ENCODE data around the gene PRKN.

The PRKN gene

DNA sequence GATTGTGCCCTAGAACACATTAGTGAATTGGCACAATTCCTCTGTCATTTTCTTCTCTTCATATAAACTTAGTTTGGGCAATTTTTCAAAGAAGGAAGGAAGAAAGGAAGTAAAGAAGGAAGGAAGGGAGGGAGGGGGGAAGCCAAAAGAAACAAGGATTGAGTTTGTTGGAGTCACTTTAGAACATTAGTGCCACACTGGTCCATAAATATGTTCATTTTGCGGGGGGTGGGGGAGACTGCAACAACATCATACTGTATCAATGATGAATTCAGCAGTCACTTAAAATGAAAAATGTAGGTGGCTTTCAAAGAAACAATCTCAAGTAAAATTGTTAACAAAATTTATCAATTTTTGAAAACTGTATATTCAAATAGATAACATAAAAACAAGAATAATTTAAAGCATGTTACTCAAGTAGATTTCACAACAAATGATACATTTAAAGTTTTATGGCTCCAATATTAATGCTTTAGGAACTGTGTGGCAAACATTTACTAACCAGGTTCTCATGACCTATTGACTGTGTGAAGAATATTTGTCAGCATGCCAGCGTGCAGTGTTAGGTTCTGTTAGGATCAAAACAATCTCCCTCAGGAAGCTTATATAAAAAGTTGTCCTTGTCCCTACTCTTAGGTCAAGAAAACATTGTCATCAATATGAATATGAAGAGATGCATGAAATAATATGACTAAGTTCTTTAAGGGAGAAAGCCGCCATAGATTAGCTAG is 1245.6 kb downstream of the PRKN start:
- no peak for DNase-seq (ENCODE audit: low read depth in 1 of 2, low spot score in 1 of 2)

DNA sequence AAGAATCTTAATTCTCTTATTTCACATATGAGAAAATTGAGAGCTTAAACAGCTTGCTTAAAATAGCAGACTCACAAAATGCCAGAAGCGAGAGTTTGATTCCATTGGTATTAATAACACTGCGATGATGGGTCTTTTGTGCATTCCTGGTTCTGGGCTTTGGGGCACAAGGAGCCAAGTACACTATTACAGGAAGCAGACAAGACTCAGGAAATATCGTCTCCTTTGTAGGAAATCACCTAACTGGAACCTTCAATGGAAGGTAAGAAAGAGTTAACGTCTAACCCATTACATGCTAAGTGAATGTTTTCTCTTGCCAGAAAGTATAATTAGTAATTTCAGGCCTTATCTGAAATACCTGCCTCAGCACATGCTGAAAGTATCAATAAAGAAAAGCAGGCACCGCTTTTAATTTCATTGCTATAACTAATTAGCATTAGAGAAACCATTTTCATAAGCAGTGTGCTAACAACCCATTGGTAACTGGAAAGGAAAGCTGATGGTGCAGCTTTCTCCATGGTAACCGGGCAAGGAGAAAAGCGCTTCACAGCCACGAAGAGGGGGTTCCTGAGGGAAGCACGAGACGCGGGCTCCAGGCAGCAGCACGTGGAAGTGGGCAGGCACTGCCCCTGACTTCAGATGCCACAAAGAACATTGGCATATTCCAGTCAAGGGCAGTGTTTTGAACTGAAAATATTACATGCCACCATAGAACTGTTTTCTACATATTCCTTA is 1247.0 kb downstream of the PRKN start:
- DNase-seq (ENCODE audit: low read depth in 1 of 2, low spot score in 1 of 2), result no peak

DNA sequence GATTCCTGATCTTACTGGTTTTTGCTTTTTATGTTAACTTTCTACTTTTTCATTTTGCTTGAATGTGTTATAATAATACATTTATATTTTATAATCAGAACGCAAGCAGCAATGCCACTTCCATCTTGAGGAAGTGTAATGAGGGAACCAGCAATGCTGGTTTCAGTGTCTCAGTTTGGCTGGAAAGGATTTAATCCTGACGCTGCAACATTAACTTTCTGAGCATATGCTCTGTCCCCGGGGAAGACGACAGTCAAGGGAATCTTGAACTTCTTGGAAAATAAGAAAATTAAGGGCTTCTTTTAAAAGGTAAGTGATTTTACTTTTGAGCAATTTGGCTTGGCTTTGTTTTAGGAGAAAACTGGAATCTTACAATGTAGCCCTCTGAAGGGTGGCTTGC is 1248.2 kb downstream of the PRKN start:
- no peak for DNase-seq (ENCODE audit: low read depth in 1 of 2, low spot score in 1 of 2)

DNA sequence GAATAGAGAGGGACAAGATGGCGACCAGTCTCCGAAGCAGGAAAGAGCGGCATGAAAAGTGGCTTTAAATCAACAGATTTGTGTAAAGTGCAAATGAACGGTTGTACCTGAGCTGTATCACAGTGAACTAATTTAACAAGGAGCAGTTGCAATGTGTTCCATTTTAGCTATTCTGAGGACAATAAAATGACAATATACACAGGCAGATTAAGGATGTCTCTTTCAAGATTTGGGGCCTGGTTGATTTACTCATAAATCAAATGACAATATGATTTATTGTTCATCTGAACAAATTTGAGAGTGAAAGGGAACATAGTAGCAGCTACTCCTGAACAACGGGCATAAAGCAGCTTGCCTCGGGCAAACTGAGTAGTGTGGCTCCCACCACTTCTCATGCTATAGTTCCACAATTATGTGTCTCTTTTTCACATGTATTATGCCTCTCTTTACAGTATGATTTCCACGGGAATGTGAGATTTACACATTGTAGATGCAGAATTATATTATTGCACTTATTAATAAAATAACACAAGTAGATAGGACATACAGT is 1249.6 kb downstream of the PRKN start:
- DNase-seq (ENCODE audit: low read depth in 1 of 2, low spot score in 1 of 2), result no peak

DNA sequence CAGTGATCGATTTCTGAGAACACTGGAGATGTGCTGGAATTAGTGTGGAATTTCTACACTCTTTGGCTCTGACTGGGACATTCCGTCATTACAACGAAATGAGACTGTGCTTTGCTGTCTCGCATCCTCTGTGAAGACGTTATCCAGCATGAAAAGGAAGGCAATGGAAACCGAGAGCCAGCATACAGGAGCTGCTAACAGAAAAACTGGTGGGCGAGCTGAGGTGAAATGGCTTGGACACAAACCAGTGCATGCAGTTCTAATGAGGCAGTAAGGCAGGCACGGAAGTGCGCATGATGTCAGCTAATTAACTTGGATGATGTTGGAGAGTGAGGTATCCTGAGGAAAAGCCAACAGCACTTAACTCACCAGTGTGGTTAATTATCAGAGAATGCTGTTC is 1250.9 kb downstream of the PRKN start:
- DNase-seq (ENCODE audit: low read depth in 1 of 2, low spot score in 1 of 2), result no peak

DNA sequence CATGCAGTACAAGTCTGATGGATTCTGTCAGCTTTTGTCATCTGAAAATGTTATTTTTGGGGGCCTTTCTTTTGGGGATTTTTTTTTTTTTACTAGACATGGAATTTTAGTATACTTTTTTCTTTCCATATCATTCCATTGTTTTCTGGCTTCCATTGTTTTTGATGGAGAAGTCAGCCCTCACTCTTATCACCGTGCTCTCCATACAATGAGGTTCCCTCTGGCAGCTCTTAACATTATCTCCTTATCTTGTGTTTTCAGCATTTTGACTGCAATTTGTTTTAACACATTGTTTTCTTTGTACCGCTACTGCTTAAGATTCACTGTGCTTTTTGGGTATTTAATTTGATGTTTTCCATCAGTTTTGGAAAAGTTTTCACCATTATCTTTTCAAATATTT is 1262.2 kb downstream of the PRKN start:
- no peak for DNase-seq (ENCODE audit: low read depth in 1 of 2, low spot score in 1 of 2)

DNA sequence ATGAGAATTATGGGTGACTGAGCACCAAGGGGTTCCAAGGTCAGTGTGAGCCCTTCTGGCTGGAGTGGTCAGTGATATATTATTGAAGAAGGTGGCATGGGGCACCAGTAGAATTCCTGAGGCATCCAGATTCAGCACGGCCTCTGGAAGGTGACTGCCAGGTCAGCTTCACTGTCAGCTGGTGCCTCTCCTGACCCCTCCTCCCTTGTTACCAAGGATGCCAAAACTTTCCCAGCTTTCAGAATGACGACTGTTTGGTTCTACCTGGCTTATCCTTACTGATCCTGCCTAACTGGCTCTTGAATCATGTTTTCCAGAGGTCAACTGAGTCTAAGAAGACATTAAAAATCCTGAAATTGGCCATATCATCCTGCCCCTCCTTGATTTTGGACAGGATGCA is 1264.5 kb downstream of the PRKN start:
- DNase-seq (ENCODE audit: low read depth in 1 of 2, low spot score in 1 of 2), result no peak

DNA sequence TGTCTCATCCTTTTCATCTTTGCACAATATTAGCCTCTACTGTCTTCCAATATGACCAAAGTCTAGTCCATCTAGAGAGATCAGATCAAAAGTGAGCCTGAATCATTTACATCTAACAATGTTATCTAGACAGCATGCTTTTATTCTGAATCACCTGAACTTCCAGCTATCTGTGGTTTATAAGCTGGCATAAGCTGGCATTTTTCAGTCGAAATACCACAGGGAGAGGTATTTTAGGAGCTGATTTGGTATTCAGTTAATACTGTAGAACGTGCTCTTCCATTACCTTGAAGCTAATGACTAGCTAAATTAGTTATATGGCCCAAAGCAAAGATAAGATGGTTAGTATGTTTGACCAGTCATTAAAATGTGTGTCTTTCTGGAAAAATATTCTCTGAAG is 1265.4 kb downstream of the PRKN start:
- DNase-seq (ENCODE audit: low read depth in 1 of 2, low spot score in 1 of 2), result no peak

DNA sequence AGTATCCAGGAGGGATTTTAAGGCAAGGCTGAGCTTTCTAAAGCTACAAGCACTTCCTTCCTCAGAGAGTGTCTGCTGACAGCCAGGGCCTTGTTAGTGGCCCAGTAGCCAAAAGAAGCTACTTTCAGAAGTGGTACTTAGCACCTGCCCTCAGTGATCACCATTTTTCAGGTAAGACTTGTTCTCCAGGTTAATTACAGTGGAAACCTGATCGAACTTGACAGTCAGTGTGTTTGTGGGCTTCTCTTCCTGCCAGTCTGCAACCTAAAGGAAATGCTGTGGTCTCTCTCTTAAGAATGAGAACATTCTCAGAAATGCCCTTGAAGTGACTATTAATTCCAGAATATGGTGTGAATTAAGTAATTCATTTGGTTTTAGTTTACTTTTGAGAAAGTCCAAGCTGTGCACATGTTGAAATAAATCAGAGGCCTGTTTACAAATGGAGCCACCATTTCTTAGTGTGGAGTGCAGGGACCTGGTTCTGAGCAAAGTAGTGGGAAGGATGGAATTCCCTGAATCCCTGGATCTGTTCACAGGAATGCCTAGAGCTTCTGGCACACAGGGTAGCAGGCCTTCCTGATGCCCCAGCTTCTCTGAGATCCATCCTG is 1268.5 kb downstream of the PRKN start:
- no peak for DNase-seq (ENCODE audit: low read depth in 1 of 2, low spot score in 1 of 2)

DNA sequence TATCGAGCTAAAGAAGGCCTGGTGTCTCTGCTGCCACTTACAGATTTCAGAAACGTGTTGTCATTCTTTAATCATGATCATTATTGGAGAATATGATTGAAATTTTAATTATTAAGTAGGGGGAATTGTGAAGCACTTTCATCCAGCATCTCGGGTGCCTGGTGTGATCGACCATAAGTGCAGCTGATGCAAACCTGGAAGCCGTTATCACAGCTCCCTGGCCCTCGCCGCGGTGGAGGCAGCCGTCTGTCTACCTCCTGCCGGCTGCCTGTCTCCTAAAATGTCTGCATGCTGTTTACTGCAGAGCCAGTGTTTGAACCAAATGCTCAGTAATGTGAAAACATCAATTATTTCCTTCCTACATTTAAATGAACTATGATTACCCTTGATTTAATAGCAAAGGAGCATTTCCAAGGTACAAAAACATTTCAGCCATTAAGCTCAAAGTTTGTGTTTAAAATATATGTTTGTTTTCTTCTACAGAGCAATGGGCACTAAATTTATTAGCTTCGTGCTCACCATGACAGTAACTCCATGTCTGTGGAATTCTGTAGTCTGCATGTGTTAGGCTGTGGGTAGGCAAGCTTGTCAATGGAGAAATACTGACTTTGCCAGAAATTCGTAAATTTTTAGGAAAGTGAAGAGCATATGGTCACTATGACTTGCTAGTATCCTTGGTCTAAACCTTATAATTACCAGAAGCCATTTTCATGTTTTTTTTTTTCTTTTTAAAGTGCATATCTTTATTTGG is 1269.2 kb downstream of the PRKN start:
- no peak for DNase-seq (ENCODE audit: low read depth in 1 of 2, low spot score in 1 of 2)

DNA sequence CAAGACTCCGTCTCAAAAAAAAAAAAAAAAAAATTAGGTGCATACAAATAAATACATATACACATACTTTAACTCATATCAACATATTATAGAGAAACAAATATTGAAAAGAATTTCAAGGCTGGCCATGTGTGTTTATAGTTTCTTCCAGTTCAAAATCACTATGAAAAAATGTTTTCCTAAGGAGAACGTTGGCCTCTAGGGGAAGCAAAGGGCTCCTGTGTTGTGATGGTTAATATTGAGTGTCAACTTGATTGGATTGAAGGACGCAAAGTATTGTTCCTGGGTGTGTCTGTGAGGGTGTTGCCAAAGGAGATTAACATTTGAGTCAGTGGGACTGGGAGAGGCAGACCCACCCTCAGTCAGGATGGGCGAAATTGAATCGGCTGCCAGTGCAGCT is 1271.7 kb downstream of the PRKN start:
- DNase-seq (ENCODE audit: low read depth in 1 of 2, low spot score in 1 of 2), result no peak

DNA sequence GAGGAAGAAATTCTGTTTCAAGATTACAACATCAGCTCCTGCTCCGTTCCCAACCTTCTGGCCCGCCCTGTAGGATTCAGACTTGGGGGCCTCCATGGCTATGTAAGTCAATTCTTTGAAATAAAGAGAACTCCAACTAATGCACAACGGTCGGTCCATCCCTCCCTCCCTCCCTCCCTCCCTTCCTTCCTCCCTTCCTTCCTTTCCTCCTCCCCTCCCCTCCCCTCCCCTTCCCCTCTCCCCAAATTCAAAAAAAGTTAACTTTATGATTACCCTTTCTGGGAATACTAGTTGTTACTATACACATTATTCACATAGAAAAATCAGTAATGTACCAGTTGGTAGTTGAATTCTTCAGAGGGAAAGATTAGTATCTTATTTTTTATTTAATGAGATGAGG is 1274.0 kb downstream of the PRKN start:
- no peak for DNase-seq (ENCODE audit: low read depth in 1 of 2, low spot score in 1 of 2)

DNA sequence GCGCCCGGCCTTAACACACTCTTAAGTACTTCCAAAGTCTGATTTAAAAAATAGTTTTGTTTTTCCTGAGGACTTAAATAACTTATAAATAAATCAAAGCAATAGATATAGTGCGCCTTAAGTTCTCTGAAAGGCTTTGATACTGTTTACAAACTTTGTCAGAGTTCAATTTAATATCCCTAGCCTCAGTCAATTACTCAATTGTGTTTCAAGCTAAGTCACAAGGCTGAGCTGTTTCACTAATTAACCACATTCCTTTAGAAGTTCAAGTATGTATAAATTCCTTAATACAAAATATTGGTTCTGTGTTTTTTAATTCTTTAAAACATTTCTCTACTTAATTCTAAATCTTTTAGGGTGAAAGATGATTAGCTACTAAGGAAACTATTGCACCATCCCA is 1275.3 kb downstream of the PRKN start:
- no peak for DNase-seq (ENCODE audit: low read depth in 1 of 2, low spot score in 1 of 2)

DNA sequence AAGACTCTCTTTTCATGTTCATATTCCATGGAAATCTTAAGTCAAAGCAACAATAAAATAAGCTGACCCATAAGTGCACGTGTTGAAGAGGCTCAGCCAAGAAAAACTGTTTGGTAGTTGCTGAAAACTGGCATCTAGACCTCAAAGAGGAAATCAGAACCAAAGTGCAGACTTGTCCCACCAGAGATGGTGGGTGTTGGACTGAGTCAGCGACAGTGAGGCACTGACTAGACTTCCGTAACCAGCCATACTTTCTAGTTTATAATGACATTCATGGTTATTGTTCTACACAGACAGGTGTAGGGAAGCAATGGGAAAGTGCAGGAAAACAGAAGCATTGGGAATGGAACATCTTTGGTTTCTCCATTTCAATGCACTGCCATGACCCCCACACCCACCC is 1278.0 kb downstream of the PRKN start:
- no peak for DNase-seq (ENCODE audit: low read depth in 1 of 2, low spot score in 1 of 2)

DNA sequence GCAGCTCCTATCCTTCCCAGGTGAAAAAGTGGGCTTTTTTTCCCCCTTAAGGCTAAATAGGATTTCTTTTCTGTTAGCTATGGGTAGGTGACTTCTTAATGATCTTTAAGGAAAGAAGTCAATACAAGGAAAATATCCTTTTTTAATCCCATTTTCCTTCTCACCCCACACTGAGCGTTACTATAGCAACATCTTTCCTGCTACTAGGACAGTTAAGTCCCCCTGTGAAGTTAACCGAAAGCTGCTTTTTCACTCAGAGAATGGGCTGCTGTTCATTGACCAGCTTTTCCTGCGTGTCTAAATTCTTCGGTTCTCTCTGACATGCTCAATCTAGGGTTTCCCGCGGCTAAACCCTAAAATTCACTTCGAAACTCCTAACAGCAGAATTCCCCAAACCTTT is 1280.6 kb downstream of the PRKN start:
- no peak for DNase-seq (ENCODE audit: low read depth in 1 of 2, low spot score in 1 of 2)

DNA sequence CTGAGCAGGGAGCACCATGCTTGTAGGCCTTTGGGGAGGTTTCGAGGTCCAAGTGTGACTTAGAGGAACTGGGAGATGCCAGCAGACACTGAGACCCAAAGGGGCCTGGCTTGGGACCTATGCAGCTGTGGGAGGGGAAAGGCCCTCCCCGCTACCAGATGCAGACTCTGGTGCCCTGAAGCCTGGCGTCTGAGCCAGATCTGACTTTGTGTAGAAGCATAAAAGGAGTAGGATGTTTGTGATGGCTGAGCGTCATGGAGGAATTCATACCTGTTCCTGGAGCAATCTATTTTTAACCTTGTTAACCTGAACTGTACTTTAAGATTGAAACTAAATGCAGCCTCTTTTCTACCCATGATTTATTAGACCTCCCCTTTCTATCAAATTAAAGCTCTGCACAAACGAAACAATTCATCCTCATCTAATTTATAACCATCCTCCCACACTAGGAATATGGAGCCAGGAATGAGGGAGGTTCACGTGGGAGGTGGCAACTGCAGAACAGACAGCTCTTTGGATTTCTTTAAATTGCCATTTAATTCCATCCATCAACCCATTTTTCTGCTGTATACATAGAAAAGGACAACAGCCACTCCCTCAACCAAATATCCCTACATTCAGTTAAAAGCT is 1281.2 kb downstream of the PRKN start:
- DNase-seq (ENCODE audit: low read depth in 1 of 2, low spot score in 1 of 2), result no peak

DNA sequence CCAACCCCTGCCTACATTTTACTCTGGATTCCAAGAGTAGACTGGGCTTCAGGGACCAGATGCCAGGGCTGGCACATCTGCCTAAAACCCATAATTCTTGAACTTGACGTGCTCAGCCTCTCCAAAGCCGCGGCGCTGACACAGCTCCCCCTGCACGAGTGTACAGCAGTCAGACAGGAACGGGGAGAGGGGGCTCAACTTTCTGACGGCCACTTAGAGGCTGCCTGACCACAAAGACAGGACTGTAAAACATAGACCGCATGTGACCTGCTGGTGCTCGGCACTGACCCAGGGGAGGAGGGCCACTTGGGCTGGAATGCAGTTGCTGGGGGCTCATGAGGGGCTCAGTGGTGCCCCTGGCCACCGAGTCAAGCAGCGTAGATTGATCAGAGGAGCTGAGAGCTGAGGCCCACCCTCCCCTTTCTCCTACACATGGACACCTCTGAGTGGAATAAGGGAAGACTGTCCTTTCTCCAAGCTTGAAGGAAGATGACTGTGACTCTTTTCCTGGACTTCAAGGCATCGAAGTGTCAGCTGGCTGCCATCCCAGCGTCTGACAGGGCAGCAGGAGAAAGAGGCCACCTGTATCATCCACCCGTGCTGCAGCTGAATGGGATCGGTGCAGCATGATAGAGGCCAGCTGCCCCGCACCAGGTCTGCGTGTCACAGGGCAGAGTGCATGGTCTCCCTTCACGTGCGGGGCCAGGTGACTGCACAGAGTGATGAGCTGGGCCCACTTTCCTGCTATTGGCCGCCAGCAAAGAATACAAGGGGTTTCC is 1282.4 kb downstream of the PRKN start:
- DNase-seq (ENCODE audit: low read depth in 1 of 2, low spot score in 1 of 2), result no peak

DNA sequence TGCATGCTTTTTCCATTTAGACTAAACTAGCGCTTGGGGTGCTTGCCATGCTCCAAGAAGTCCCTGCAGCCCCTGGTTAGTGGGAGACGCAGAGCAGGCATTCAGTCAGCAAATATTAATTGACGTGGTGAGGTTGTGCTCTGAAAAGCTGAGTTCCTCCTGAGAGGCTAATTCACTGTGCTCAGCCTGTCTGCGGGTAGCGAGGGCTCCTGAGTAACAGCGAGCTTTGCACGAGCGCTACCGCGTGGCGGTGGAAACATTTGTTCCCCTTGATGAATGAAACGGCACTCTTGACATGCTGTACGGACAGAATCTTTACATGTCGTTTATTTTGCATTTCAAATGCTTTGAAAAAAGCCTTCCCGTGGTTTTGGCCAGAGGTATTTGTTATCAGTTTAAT is 1283.1 kb downstream of the PRKN start:
- DNase-seq (ENCODE audit: low read depth in 1 of 2, low spot score in 1 of 2), result no peak

DNA sequence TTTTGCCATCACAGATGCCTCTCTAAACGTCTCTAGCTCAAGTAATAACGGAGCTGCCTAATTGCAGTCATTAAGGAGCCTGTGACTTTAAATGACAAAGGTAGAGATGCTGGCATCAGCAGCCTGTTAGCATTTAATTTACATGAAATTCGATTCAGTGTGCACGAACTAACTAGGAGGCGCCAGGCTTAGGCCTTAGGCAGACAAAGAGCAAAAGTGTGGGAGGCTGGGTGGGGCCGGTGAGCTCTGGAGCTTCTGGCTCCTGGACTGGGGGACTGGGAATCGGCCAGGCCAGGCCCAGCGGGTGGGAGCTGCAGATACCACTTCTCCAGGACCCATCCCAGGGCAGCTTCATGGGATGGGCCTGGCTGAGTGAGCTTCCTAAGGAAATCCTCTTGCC is 1283.7 kb downstream of the PRKN start:
- DNase-seq (ENCODE audit: low read depth in 1 of 2, low spot score in 1 of 2), result no peak

DNA sequence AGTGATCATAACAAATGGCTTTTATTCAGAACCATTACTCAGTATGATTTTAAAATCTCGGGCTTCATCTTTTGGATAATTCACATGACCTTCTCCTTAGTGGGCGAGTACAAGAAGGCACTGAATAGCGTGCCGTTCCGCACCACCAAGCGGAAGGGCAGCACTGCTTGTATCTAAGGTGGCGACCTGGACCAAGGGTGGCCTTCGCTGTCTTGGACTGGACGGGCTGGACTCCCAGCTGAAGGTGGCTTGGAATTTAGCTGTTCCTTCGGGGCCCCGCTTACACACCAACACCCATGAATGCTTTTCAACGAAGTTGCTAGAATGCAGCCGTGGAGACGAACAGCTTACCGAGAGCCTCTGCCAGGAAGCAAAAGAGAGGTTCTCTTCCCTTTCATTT is 1285.1 kb downstream of the PRKN start:
- DNase-seq (ENCODE audit: low read depth in 1 of 2, low spot score in 1 of 2), result no peak

Measured in activated T-helper 1 cell treated with anti-CD3 and anti-CD28 coated beads, Interleukin-2, amount 50 U/mL, for 16 hours (primary cell).